ENCODE results near the gene CLIC4. TPM values are rescaled to one million over a fixed set of nuclear protein-coding genes. Genes with fewer than 3 reads are reported as not detected.
"Not testable (repeated sequence)": the region's sequence is repeated elsewhere in the genome, so short reads cannot be mapped to it uniquely, and the experiment has no call there.

The CLIC4 gene
- total RNA-seq, 1 donor from 2014 or later: 353 TPM

DNA sequence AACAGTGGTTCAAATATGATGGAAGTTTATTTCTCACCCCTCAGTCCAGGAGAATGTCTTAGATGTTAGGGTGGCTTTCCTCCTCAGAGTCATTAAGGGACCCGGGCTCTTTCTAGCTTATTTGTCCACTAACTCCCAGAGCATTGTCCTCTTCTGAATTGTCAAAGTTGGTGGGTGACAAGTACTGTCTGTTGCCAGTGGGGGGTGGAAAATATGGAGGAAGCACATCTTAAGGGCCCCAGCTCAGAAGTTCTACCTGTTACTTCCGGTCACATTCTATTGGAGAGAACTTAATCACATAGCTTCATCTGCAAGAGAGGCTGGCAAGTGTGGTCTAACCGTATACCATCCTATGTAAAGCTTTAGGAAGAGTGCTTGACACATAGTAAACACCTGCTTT is 7.1 kb downstream of the CLIC4 start:
- Histone ChIP-seq H3K9ac (ENCODE audit: low read length) (no peak overlapping the region), H3K4me2 (ENCODE audit: low read length) (peak overlapping the region; percentile 64), H4K20me1 (ENCODE audit: insufficient read depth, low read length) (peaks cover 85% of the 10 kb centered on the region), H2AFZ (ENCODE audit: low read depth, low read length) (no peak overlapping the region), H3K27me3 (ENCODE audit: insufficient read depth, low read length) (no peaks in the 10 kb centered on the region), H3K9me3 (ENCODE audit: insufficient read depth, low read depth, low read length) (no peaks in the 10 kb centered on the region), H3K27ac (ENCODE audit: low read depth, low read length) (no peak overlapping the region), H3K4me1 (ENCODE audit: insufficient read depth, low read length) (peaks cover 31% of the 10 kb centered on the region), H3K79me2 (ENCODE audit: insufficient read depth, low read length) (peaks cover 98% of the 10 kb centered on the region), H3K36me3 (ENCODE audit: insufficient read depth, low read length) (no peaks in the 10 kb centered on the region), H3K4me3 (ENCODE audit: insufficient read depth, low read depth, low read length) (no peak overlapping the region)
- TF ChIP-seq, protein P1, sequence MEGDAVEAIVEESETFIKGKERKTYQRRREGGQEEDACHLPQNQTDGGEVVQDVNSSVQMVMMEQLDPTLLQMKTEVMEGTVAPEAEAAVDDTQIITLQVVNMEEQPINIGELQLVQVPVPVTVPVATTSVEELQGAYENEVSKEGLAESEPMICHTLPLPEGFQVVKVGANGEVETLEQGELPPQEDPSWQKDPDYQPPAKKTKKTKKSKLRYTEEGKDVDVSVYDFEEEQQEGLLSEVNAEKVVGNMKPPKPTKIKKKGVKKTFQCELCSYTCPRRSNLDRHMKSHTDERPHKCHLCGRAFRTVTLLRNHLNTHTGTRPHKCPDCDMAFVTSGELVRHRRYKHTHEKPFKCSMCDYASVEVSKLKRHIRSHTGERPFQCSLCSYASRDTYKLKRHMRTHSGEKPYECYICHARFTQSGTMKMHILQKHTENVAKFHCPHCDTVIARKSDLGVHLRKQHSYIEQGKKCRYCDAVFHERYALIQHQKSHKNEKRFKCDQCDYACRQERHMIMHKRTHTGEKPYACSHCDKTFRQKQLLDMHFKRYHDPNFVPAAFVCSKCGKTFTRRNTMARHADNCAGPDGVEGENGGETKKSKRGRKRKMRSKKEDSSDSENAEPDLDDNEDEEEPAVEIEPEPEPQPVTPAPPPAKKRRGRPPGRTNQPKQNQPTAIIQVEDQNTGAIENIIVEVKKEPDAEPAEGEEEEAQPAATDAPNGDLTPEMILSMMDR (IDR thresholded peaks at IDR 0.05; ENCODE audit: insufficient read depth, low read depth, low read length): no peak
- TF ChIP-seq EZH2 (IDR thresholded peaks at IDR 0.05; ENCODE audit: insufficient read depth, low read length): no peak
- peaks cover 10% of the 10 kb centered on the region for H3K36me3 Mint-ChIP-seq (ENCODE audit: low read depth, unreplicated experiment)
- peak overlapping the region; percentile 54 for H3K4me3 Mint-ChIP-seq (ENCODE audit: unreplicated experiment)
- H3K27ac Mint-ChIP-seq (ENCODE audit: unreplicated experiment): peak overlapping the region; percentile 7
- H3K27me3 Mint-ChIP-seq (ENCODE audit: low read depth, unreplicated experiment): no peaks in the 10 kb centered on the region
- DNase-seq (ENCODE audit: low read depth): no peak
- peaks cover 2% of the 10 kb centered on the region for H3K9me3 Mint-ChIP-seq (ENCODE audit: unreplicated experiment)
- H3K4me1 Mint-ChIP-seq (ENCODE audit: low read depth, unreplicated experiment): peaks cover 46% of the 10 kb centered on the region
- FAIRE-seq: no peak

DNA sequence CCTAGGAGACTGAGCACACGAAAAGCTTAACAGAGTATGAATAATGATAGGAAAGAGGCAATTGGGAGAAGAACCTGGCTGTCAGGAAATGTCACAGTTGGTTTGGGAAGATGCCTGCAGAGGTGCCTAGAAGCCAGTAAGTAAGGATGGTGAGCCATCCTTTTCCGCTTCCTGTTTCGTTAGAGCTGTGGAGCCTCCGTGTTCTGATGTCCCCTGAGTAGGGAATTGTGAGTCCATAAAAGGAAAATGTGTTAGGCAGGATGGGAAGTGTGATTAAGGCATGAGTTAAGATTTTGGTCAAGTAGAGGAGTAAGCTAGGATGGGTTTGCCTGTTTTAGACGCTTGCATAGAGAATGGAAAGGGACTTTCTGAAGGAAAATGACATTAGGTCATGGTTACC is 9.0 kb downstream of the CLIC4 start:
- no peaks in the 10 kb centered on the region for H3K27me3 Mint-ChIP-seq (ENCODE audit: low read depth, unreplicated experiment)
- H4K20me1 ChIP-seq (ENCODE audit: insufficient read depth, low read length): peaks cover 84% of the 10 kb centered on the region
- no peak overlapping the region for H3K4me3 Mint-ChIP-seq (ENCODE audit: unreplicated experiment)

DNA sequence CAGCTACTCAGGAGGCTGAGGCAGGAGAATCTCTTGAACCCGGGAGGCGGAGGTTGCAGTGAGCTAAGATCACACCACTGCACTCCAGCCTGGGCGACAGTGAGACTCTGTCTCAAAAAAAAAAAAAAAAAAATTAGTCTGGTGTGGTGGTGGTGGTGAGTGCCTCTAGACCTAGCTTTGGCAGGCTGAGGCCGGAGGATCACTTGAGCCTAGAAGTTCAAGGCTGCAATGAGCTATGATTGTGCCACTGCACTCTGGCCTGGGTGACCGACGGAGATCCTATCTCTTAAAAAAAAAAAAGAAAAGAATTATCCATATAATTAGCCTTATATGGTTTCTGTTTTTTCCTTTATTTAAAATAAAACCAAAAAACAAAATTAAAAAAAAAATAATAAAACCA is 10.1 kb downstream of the CLIC4 start:
- H3K9me3 ChIP-seq (ENCODE audit: insufficient read depth, low read depth, low read length); H3K4me3 ChIP-seq (ENCODE audit: insufficient read depth, low read depth, low read length); H3K4me2 ChIP-seq (ENCODE audit: low read length); FAIRE-seq; H3K4me3 Mint-ChIP-seq (ENCODE audit: unreplicated experiment); H3K27ac Mint-ChIP-seq (ENCODE audit: unreplicated experiment); H3K9ac ChIP-seq (ENCODE audit: low read length); H2AFZ ChIP-seq (ENCODE audit: low read depth, low read length); DNase-seq (ENCODE audit: low read depth); H3K27me3 ChIP-seq (ENCODE audit: insufficient read depth, low read length); H3K27ac ChIP-seq (ENCODE audit: low read depth, low read length); H3K27me3 Mint-ChIP-seq (ENCODE audit: low read depth, unreplicated experiment); H3K9me3 Mint-ChIP-seq (ENCODE audit: unreplicated experiment); H3K36me3 ChIP-seq (ENCODE audit: insufficient read depth, low read length); H3K36me3 Mint-ChIP-seq (ENCODE audit: low read depth, unreplicated experiment): not testable (repeated sequence)
- Histone ChIP-seq H4K20me1 (ENCODE audit: insufficient read depth, low read length) (peaks cover 84% of the 10 kb centered on the region), H3K79me2 (ENCODE audit: insufficient read depth, low read length) (peaks cover 98% of the 10 kb centered on the region), H3K4me1 (ENCODE audit: insufficient read depth, low read length) (peaks cover 23% of the 10 kb centered on the region)
- H3K4me1 Mint-ChIP-seq (ENCODE audit: low read depth, unreplicated experiment): peaks cover 29% of the 10 kb centered on the region

More for the DNA sequence above, 9.0 kb downstream of the CLIC4 start:
- no peak overlapping the region for H3K4me3 ChIP-seq (ENCODE audit: insufficient read depth, low read depth, low read length)
- H3K9me3 ChIP-seq (ENCODE audit: insufficient read depth, low read depth, low read length): no peaks in the 10 kb centered on the region
- H3K4me2 ChIP-seq (ENCODE audit: low read length): peak overlapping the region; percentile 77
- peak overlapping the region; percentile 21 for H3K27ac Mint-ChIP-seq (ENCODE audit: unreplicated experiment)
- H3K79me2 ChIP-seq (ENCODE audit: insufficient read depth, low read length): peaks cover 98% of the 10 kb centered on the region
- peaks cover 20% of the 10 kb centered on the region for H3K4me1 ChIP-seq (ENCODE audit: insufficient read depth, low read length)
- DNase-seq (ENCODE audit: low read depth): peak; percentile 58
- no peaks in the 10 kb centered on the region for H3K9me3 Mint-ChIP-seq (ENCODE audit: unreplicated experiment)
- H3K27ac ChIP-seq (ENCODE audit: low read depth, low read length): peak overlapping the region; percentile 28
- H3K36me3 ChIP-seq (ENCODE audit: insufficient read depth, low read length): no peaks in the 10 kb centered on the region
- no peak for TF ChIP-seq EZH2 (IDR thresholded peaks at IDR 0.05; ENCODE audit: insufficient read depth, low read length)
- TF ChIP-seq, protein P1 (IDR thresholded peaks at IDR 0.05; ENCODE audit: insufficient read depth, low read depth, low read length): no peak
- no peaks in the 10 kb centered on the region for H3K27me3 ChIP-seq (ENCODE audit: insufficient read depth, low read length)
- H3K36me3 Mint-ChIP-seq (ENCODE audit: low read depth, unreplicated experiment): peaks cover 3% of the 10 kb centered on the region
- no peak overlapping the region for H3K9ac ChIP-seq (ENCODE audit: low read length)
- H2AFZ ChIP-seq (ENCODE audit: low read depth, low read length): no peak overlapping the region
- peaks cover 32% of the 10 kb centered on the region for H3K4me1 Mint-ChIP-seq (ENCODE audit: low read depth, unreplicated experiment)
- peak; percentile 39 for FAIRE-seq

Measured in astrocyte (in vitro differentiated cells and primary cell).